GM18870 (cell line): ENCODE measurements around the gene PGA5.
"Not testable (repeated sequence)": the region's sequence is repeated elsewhere in the genome, so short reads cannot be mapped to it uniquely, and the experiment has no call there.

Experiments
- ATAC-seq: cut with Tn5 transposase; IDR thresholded peaks from one replicate; pipeline ENCODE4 v1.9.1; 2021; ENCODE audit warnings: moderate library complexity; ENCODE audit not compliant: unreplicated experiment

The PGA5 gene

GRCh38 chr11:61240875-61241274, at the start of gene PGA5:
Gene PGA5 (plus strand): TSS chr11:61241175. CDS start chr11:61241227, 52 bp downstream.
- not testable (repeated sequence) for ATAC-seq

- ATAC-seq, result no peak
These were observed 47.4 kb upstream of the PGA5 start for GRCh38 chr11:61193596-61193995.

- ATAC-seq, result no peak
These were observed 46.8 kb upstream of the PGA5 start for GRCh38 chr11:61194169-61194671.

- no peak for ATAC-seq
These were observed 45.8 kb upstream of the PGA5 start for GRCh38 chr11:61194981-61195695.

- no peak for ATAC-seq
These were observed 45.3 kb upstream of the PGA5 start for GRCh38 chr11:61195719-61196118.

GRCh38 chr11:61198361-61198760, 42.6 kb upstream of the PGA5 start:
- ATAC-seq, result no peak

- ATAC-seq, result no peak
These were observed 41.9 kb upstream of the PGA5 start for GRCh38 chr11:61198948-61199523.

- ATAC-seq, result no peak
These were observed 39.5 kb upstream of the PGA5 start for GRCh38 chr11:61201476-61201875.

GRCh38 chr11:61202950-61203746, 37.8 kb upstream of the PGA5 start, which contains the start of gene PGA3:
Gene PGA3 (plus strand): TSS chr11:61203515. CDS start chr11:61203565, 50 bp downstream.
- not testable (repeated sequence) for ATAC-seq

GRCh38 chr11:61203873-61204272, 37.1 kb upstream of the PGA5 start:
- not testable (repeated sequence) for ATAC-seq

GRCh38 chr11:61204502-61205059, 36.4 kb upstream of the PGA5 start:
- not testable (repeated sequence) for ATAC-seq

- ATAC-seq, result not testable (repeated sequence)
These were observed 33.2 kb upstream of the PGA5 start for GRCh38 chr11:61207636-61208310.

GRCh38 chr11:61210629-61211028, 30.3 kb upstream of the PGA5 start:
- ATAC-seq, result not testable (repeated sequence)

- ATAC-seq, result not testable (repeated sequence)
These were observed 29.5 kb upstream of the PGA5 start for GRCh38 chr11:61211327-61211952.

- ATAC-seq, result not testable (repeated sequence)
These were observed 28.8 kb upstream of the PGA5 start for GRCh38 chr11:61212202-61212601.

- not testable (repeated sequence) for ATAC-seq
These were observed 27.2 kb upstream of the PGA5 start for GRCh38 chr11:61213711-61214324.

- not testable (repeated sequence) for ATAC-seq
These were observed 22.7 kb upstream of the PGA5 start for GRCh38 chr11:61218306-61218705.

- not testable (repeated sequence) for ATAC-seq
These were observed 22.0 kb upstream of the PGA5 start for GRCh38 chr11:61219016-61219415.

GRCh38 chr11:61222047-61222446, 18.9 kb upstream of the PGA5 start, which contains the start of gene PGA4:
Gene PGA4 (plus strand): TSS chr11:61222347. CDS start chr11:61222401, 54 bp downstream.
- not testable (repeated sequence) for ATAC-seq
